ENCODE measurements around the gene RNU1-4. TPM values are rescaled to one million over a fixed set of nuclear protein-coding genes. Genes with fewer than 3 reads are reported as not detected.
"Not testable (repeated sequence)": the region's sequence is repeated elsewhere in the genome, so short reads cannot be mapped to it uniquely, and the experiment has no call there.

Gene RNU1-4
- total RNA-seq, 4 donors from 2014 or later, result under 0.01 TPM

GRCh38 chr1:16720351-16721223 is 19.7 kb upstream of the RNU1-4 start:
- 82 to 88% methylated on average over 13 of the region's 13 CpGs for WGBS, 2 donors
- H3K9me3 ChIP-seq, result no peaks in the 10 kb centered on the region
- H3K27me3 ChIP-seq, result peaks cover 0 to 62% of the 10 kb centered on the region in 2 donors
- TF ChIP-seq CTCF (IDR thresholded peaks at IDR 0.05) (no peak), POLR2A (IDR thresholded peaks at IDR 0.05) (no peak), EP300 (IDR thresholded peaks at IDR 0.05) (no peak)
- peak in 1 of 2 donors; percentile 4 for DNase-seq (ENCODE audit: low spot score in 2 of 2)
- no peak overlapping the region for H3K4me3 ChIP-seq
- H3K27ac ChIP-seq, result no peak overlapping the region
- H3K36me3 ChIP-seq, result no peaks in the 10 kb centered on the region
- H3K4me1 ChIP-seq, result no peaks in the 10 kb centered on the region

GRCh38 chr1:16721871-16722641 is 18.3 kb upstream of the RNU1-4 start:
- Histone ChIP-seq H3K4me3 (no peak overlapping the region), H3K36me3 (no peaks in the 10 kb centered on the region), H3K9me3 (no peaks in the 10 kb centered on the region), H3K27me3 (peaks cover 0 to 61% of the 10 kb centered on the region in 2 donors), H3K4me1 (no peaks in the 10 kb centered on the region), H3K27ac (no peak overlapping the region)
- no peak for TF ChIP-seq POLR2A (IDR thresholded peaks at IDR 0.05)
- TF ChIP-seq EP300 (IDR thresholded peaks at IDR 0.05), result no peak
- 76 to 81% methylated on average over 11 of the region's 11 CpGs for WGBS, 2 donors
- DNase-seq (ENCODE audit: low spot score in 2 of 2), result peak in 1 of 2 donors; percentile 4

GRCh38 chr1:16724718-16725438 is 15.4 kb upstream of the RNU1-4 start:
- no peaks in the 10 kb centered on the region for H3K36me3 ChIP-seq
- no peaks in the 10 kb centered on the region for H3K9me3 ChIP-seq
- peak; percentile 4 to 14 for DNase-seq (ENCODE audit: low spot score in 2 of 2)
- no peak overlapping the region for H3K4me3 ChIP-seq
- no peaks in the 10 kb centered on the region for H3K4me1 ChIP-seq
- H3K27ac ChIP-seq, result no peak overlapping the region
- 61 to 64% methylated on average over 45 of the region's 45 CpGs for WGBS, 2 donors
- H3K27me3 ChIP-seq, result peaks cover 0 to 45% of the 10 kb centered on the region in 2 donors
- TF ChIP-seq CTCF (IDR thresholded peaks at IDR 0.05) (no peak), EP300 (IDR thresholded peaks at IDR 0.05) (no peak)

GRCh38 chr1:16725439-16726245 is 14.7 kb upstream of the RNU1-4 start:
- H3K27ac ChIP-seq; H3K9me3 ChIP-seq; H3K4me3 ChIP-seq; H3K4me1 ChIP-seq; DNase-seq (ENCODE audit: low spot score in 2 of 2); H3K36me3 ChIP-seq: not testable (repeated sequence)
- WGBS, 2 donors, result 77 to 78% methylated on average over 10 of the region's 10 CpGs
- H3K27me3 ChIP-seq, result peaks cover 0 to 40% of the 10 kb centered on the region in 2 donors

GRCh38 chr1:16727190-16728111 is 12.9 kb upstream of the RNU1-4 start:
- DNase-seq (ENCODE audit: low spot score in 2 of 2), result peak; percentile 17 to 18

GRCh38 chr1:16728243-16728949 is 11.9 kb upstream of the RNU1-4 start:
- H3K27ac ChIP-seq; DNase-seq (ENCODE audit: low spot score in 2 of 2): not testable (repeated sequence)
- WGBS, 2 donors, result 53 to 62% methylated on average over 20 to 22 of the region's 24 CpGs

More at GRCh38 chr1:16727190-16728111, 12.9 kb upstream of the RNU1-4 start:
- Histone ChIP-seq H3K27me3 (peaks cover 0 to 40% of the 10 kb centered on the region in 2 donors), H3K4me3 (no peak overlapping the region), H3K4me1 (no peaks in the 10 kb centered on the region), H3K36me3 (no peaks in the 10 kb centered on the region), H3K9me3 (no peaks in the 10 kb centered on the region), H3K27ac (no peak overlapping the region)
- WGBS, 2 donors, result 86% methylated on average over 42 of the region's 42 CpGs
- TF ChIP-seq EP300 (IDR thresholded peaks at IDR 0.05) (no peak), CTCF (IDR thresholded peaks at IDR 0.05) (no peak), POLR2A (IDR thresholded peaks at IDR 0.05) (no peak)

GRCh38 chr1:16732254-16732896 is 7.9 kb upstream of the RNU1-4 start:
- H3K4me1 ChIP-seq; H3K4me3 ChIP-seq; H3K9me3 ChIP-seq; DNase-seq (ENCODE audit: low spot score in 2 of 2); H3K27ac ChIP-seq; H3K27me3 ChIP-seq; H3K36me3 ChIP-seq: not testable (repeated sequence)
- 79 to 86% methylated on average over 3 of the region's 5 CpGs for WGBS, 2 donors

More at GRCh38 chr1:16728243-16728949, 11.9 kb upstream of the RNU1-4 start:
- H3K9me3 ChIP-seq, H3K4me3 ChIP-seq, H3K4me1 ChIP-seq, H3K36me3 ChIP-seq: not testable (repeated sequence)
- peaks cover 0 to 40% of the 10 kb centered on the region in 2 donors for H3K27me3 ChIP-seq
